ENCODE measurements around the gene MAP2K6.

MAP2K6 gene

GRCh38 chr17:69538795-69539194 is 124.3 kb downstream of the MAP2K6 start:
- no peaks in the 10 kb centered on the region for H3K27me3 ChIP-seq (ENCODE audit: control insufficient read depth, insufficient read depth, low read length)
- peaks cover 6% of the 10 kb centered on the region for H3K36me3 ChIP-seq (ENCODE audit: control insufficient read depth, insufficient read depth, low read length)

GRCh38 chr17:69539274-69539673 is 124.8 kb downstream of the MAP2K6 start:
- Histone ChIP-seq H3K9ac (ENCODE audit: low read length) (no peak overlapping the region), H3K36me3 (ENCODE audit: control insufficient read depth, insufficient read depth, low read length) (peaks cover 4% of the 10 kb centered on the region), H3K4me3 (ENCODE audit: low read length) (no peak overlapping the region), H3K27me3 (ENCODE audit: control insufficient read depth, insufficient read depth, low read length) (no peaks in the 10 kb centered on the region), H3K27ac (ENCODE audit: low read depth, low read length) (no peak overlapping the region), H3K4me1 (ENCODE audit: control insufficient read depth, insufficient read depth, low read length) (no peaks in the 10 kb centered on the region)

More at GRCh38 chr17:69538795-69539194, 124.3 kb downstream of the MAP2K6 start:
- Histone ChIP-seq H3K4me1 (ENCODE audit: control insufficient read depth, insufficient read depth, low read length) (no peaks in the 10 kb centered on the region), H3K27ac (ENCODE audit: low read depth, low read length) (no peak overlapping the region), H3K9ac (ENCODE audit: low read length) (no peak overlapping the region), H3K4me3 (ENCODE audit: low read length) (no peak overlapping the region)

GRCh38 chr17:69539781-69540319 is 125.4 kb downstream of the MAP2K6 start:
- Histone ChIP-seq H3K27ac (ENCODE audit: low read depth, low read length) (no peak overlapping the region), H3K4me3 (ENCODE audit: low read length) (no peak overlapping the region), H3K36me3 (ENCODE audit: control insufficient read depth, insufficient read depth, low read length) (peaks cover 4% of the 10 kb centered on the region), H3K4me1 (ENCODE audit: control insufficient read depth, insufficient read depth, low read length) (no peaks in the 10 kb centered on the region), H3K9ac (ENCODE audit: low read length) (no peak overlapping the region), H3K27me3 (ENCODE audit: control insufficient read depth, insufficient read depth, low read length) (no peaks in the 10 kb centered on the region)

- Histone ChIP-seq H3K9ac (ENCODE audit: low read length) (no peak overlapping the region), H3K36me3 (ENCODE audit: control insufficient read depth, insufficient read depth, low read length) (peaks cover 4% of the 10 kb centered on the region), H3K4me3 (ENCODE audit: low read length) (no peak overlapping the region), H3K27me3 (ENCODE audit: control insufficient read depth, insufficient read depth, low read length) (no peaks in the 10 kb centered on the region), H3K4me1 (ENCODE audit: control insufficient read depth, insufficient read depth, low read length) (no peaks in the 10 kb centered on the region), H3K27ac (ENCODE audit: low read depth, low read length) (no peak overlapping the region)
Measured at GRCh38 chr17:69540356-69540755, 125.9 kb downstream of the MAP2K6 start.

- H3K9ac ChIP-seq (ENCODE audit: low read length), result no peak overlapping the region
Measured at GRCh38 chr17:69547230-69547629, 132.7 kb downstream of the MAP2K6 start.

GRCh38 chr17:69547947-69548346 is 133.4 kb downstream of the MAP2K6 start:
- Histone ChIP-seq H3K4me1 (ENCODE audit: control insufficient read depth, insufficient read depth, low read length) (no peaks in the 10 kb centered on the region), H3K27ac (ENCODE audit: low read depth, low read length) (no peak overlapping the region), H3K27me3 (ENCODE audit: control insufficient read depth, insufficient read depth, low read length) (no peaks in the 10 kb centered on the region), H3K36me3 (ENCODE audit: control insufficient read depth, insufficient read depth, low read length) (no peaks in the 10 kb centered on the region), H3K9ac (ENCODE audit: low read length) (no peak overlapping the region), H3K4me3 (ENCODE audit: low read length) (no peak overlapping the region)

More at GRCh38 chr17:69547230-69547629, 132.7 kb downstream of the MAP2K6 start:
- no peak overlapping the region for H3K4me3 ChIP-seq (ENCODE audit: low read length)
- H3K27me3 ChIP-seq (ENCODE audit: control insufficient read depth, insufficient read depth, low read length), result no peaks in the 10 kb centered on the region
- no peak overlapping the region for H3K27ac ChIP-seq (ENCODE audit: low read depth, low read length)
- no peaks in the 10 kb centered on the region for H3K36me3 ChIP-seq (ENCODE audit: control insufficient read depth, insufficient read depth, low read length)
- no peaks in the 10 kb centered on the region for H3K4me1 ChIP-seq (ENCODE audit: control insufficient read depth, insufficient read depth, low read length)

- Histone ChIP-seq H3K4me1 (ENCODE audit: control insufficient read depth, insufficient read depth, low read length) (no peaks in the 10 kb centered on the region), H3K27me3 (ENCODE audit: control insufficient read depth, insufficient read depth, low read length) (no peaks in the 10 kb centered on the region), H3K36me3 (ENCODE audit: control insufficient read depth, insufficient read depth, low read length) (no peaks in the 10 kb centered on the region), H3K4me3 (ENCODE audit: low read length) (no peak overlapping the region), H3K9ac (ENCODE audit: low read length) (no peak overlapping the region), H3K27ac (ENCODE audit: low read depth, low read length) (no peak overlapping the region)
Measured at GRCh38 chr17:69551212-69552010, 136.9 kb downstream of the MAP2K6 start.

GRCh38 chr17:69552986-69553667 is 138.6 kb downstream of the MAP2K6 start:
- no peaks in the 10 kb centered on the region for H3K4me1 ChIP-seq (ENCODE audit: control insufficient read depth, insufficient read depth, low read length)
- no peak overlapping the region for H3K27ac ChIP-seq (ENCODE audit: low read depth, low read length)
- H3K9ac ChIP-seq (ENCODE audit: low read length), result no peak overlapping the region
- no peaks in the 10 kb centered on the region for H3K36me3 ChIP-seq (ENCODE audit: control insufficient read depth, insufficient read depth, low read length)
- H3K4me3 ChIP-seq (ENCODE audit: low read length), result no peak overlapping the region
- no peaks in the 10 kb centered on the region for H3K27me3 ChIP-seq (ENCODE audit: control insufficient read depth, insufficient read depth, low read length)

- Histone ChIP-seq H3K27ac (ENCODE audit: low read depth, low read length) (no peak overlapping the region), H3K9ac (ENCODE audit: low read length) (no peak overlapping the region), H3K4me3 (ENCODE audit: low read length) (no peak overlapping the region), H3K36me3 (ENCODE audit: control insufficient read depth, insufficient read depth, low read length) (no peaks in the 10 kb centered on the region), H3K4me1 (ENCODE audit: control insufficient read depth, insufficient read depth, low read length) (no peaks in the 10 kb centered on the region), H3K27me3 (ENCODE audit: control insufficient read depth, insufficient read depth, low read length) (no peaks in the 10 kb centered on the region)
Measured at GRCh38 chr17:69555056-69555455, 140.6 kb downstream of the MAP2K6 start.

- no peaks in the 10 kb centered on the region for H3K4me1 ChIP-seq (ENCODE audit: control insufficient read depth, insufficient read depth, low read length)
- H3K4me3 ChIP-seq (ENCODE audit: low read length), result no peak overlapping the region
- no peak overlapping the region for H3K9ac ChIP-seq (ENCODE audit: low read length)
- H3K36me3 ChIP-seq (ENCODE audit: control insufficient read depth, insufficient read depth, low read length), result no peaks in the 10 kb centered on the region
- no peak overlapping the region for H3K27ac ChIP-seq (ENCODE audit: low read depth, low read length)
- no peaks in the 10 kb centered on the region for H3K27me3 ChIP-seq (ENCODE audit: control insufficient read depth, insufficient read depth, low read length)
Measured at GRCh38 chr17:69557339-69557738, 142.8 kb downstream of the MAP2K6 start.

- no peak overlapping the region for H3K4me3 ChIP-seq (ENCODE audit: low read length)
- no peaks in the 10 kb centered on the region for H3K27me3 ChIP-seq (ENCODE audit: control insufficient read depth, insufficient read depth, low read length)
- no peak overlapping the region for H3K9ac ChIP-seq (ENCODE audit: low read length)
- no peak overlapping the region for H3K27ac ChIP-seq (ENCODE audit: low read depth, low read length)
- no peaks in the 10 kb centered on the region for H3K36me3 ChIP-seq (ENCODE audit: control insufficient read depth, insufficient read depth, low read length)
- no peaks in the 10 kb centered on the region for H3K4me1 ChIP-seq (ENCODE audit: control insufficient read depth, insufficient read depth, low read length)
Measured at GRCh38 chr17:69558796-69559195, 144.3 kb downstream of the MAP2K6 start.

GRCh38 chr17:69560987-69561441 is 146.5 kb downstream of the MAP2K6 start:
- Histone ChIP-seq H3K27me3 (ENCODE audit: control insufficient read depth, insufficient read depth, low read length) (no peaks in the 10 kb centered on the region), H3K27ac (ENCODE audit: low read depth, low read length) (no peak overlapping the region), H3K9ac (ENCODE audit: low read length) (no peak overlapping the region), H3K4me1 (ENCODE audit: control insufficient read depth, insufficient read depth, low read length) (no peaks in the 10 kb centered on the region), H3K4me3 (ENCODE audit: low read length) (no peak overlapping the region), H3K36me3 (ENCODE audit: control insufficient read depth, insufficient read depth, low read length) (no peaks in the 10 kb centered on the region)

Measured in rectal smooth muscle tissue (tissue), 1 donor.